Glomerular visceral epithelial cell (primary cell): ENCODE data around the gene BTBD18.

ENCODE experiments used
- DNase-seq: peaks from one replicate; pipeline ENCODE4 v3.0.0-alpha.2; 2016; ENCODE audit errors: extremely low spot score

Gene BTBD18, protein sequence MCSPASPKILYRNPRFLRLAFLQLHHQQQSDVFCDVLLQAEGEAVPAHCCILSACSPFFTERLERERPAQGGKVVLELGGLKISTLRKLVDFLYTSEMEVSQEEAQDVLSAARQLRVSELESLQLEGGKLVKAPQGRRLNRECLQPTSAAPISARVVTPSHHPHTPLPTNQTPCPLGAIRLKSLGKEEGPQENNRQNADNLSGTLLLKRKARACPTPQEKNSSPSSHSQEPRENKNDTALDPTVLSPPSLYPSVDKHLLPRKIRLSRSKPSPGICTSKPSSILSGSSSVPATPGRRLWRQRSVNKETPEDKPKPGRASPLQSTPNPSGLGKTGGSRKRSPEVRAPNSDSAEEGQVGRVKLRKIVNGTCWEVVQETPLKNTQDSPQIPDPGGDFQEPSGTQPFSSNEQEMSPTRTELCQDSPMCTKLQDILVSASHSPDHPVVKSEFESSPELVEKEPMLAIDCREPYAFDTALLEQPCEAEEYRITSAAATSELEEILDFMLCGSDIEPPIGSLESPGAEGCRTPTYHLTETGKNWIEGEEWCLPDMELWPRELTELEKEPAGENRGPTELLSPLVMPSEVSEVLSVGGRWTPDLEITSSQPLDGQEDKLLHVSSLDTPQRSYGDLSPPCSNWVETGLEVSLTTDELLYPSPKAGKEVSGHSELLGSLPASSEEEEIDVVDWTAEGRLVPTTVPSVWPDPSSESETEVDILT

DNA sequence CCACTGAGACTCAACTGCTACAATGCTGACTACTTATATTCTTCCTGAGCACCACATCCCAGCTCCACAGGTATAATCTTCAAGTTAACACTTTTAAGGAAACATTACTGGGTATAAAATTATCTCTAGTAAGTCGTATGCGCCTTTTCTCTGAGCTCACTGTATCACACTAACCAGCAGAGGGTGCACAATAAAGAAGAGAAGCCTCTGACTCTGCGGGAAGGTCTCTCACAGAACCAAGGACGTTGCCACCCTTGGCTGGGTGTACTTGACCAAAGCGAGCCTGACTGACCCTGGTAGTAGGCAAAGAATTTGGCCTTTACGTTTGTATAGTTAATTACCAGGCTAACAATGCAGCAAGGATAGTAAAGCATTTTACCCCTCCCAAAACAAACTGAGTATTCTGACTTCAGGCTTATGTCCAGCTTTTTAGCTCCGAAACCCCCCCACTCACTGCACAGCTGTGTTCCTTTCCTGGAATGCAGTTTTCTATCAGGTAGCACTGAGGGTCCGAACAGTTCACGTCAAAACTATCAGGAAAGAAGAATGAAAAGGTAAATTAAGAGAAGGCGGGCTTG, at the start of gene BTBD18:
BTBD18 (minus strand) TSS at position 144 of the 578 bp plus-strand sequence. CDS start 631 bp downstream, outside the sequence.
- DNase-seq, result peak; percentile 46

GRCh38 chr11:57801183-57801485, 49.5 kb upstream of the BTBD18 start:
- DNase-seq, result no peak

DNA sequence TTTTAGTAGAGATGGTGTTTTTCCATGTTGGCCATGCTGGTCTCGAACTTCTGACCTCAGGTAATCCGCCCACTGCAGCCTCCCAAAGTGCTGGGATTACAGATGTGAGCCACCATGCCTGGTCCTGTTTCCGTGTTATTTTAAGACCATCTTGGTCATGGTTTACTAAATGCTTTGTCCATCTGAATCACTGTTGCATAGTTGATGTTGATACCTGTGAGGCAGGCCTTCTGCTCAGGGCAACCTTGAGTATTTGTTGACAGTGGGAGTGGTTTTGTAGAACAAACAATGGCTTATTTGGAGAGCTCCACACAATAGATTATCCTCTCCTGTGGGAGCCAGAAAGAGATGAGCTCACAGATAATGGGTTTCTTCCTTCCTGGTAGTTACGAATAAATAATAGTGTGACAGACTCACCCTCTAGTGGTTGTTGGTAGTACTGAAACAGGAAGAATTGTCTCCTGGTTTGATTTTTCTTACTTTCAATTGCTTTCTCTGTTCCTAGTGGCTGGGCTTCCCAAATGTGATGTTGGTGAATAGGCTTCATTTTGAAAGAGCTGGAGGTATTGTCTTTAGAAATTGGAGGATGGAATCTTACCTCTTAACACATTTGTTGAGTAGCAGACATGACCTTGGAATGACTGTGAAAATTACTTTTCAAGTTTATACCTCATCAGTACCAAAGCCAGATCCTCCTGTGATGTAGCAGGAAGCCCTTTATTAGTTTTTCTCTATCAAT, 49.0 kb upstream of the BTBD18 start:
- peak; percentile 67 for DNase-seq

DNA sequence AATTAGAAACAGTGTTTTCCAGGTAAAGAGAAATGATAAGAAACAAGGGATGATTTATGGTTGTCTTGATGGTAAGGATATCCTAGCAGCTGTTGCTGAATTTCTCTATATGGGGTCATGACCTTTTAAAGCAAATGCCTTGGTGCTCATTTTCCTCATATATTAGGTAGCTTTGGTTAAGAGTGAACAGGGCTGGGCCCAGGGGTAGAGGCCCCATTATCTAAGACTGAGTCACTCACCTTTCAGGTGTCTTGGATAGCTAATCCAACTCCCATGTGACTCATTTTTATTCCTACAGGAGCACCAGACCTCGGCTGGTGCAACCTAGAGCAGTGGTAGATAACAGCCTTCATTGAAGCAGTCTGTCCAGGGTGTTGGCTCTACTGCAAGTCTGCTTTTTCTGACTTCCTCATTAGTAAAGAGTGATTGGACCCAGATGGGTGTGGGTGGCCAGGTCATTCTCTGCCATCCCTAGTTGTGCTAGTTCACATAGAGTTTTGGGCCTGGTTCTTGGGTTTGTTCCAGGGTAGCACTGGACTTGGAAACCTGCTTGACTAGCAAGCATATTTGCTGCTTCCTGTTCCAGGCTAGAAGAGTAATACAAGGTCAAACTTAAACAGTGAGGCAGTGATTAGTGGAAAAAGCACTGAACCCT, 47.4 kb upstream of the BTBD18 start:
- DNase-seq, result peak; percentile 42

- no peak for DNase-seq
These were observed 41.9 kb upstream of the BTBD18 start for GRCh38 chr11:57793351-57794115.

DNA sequence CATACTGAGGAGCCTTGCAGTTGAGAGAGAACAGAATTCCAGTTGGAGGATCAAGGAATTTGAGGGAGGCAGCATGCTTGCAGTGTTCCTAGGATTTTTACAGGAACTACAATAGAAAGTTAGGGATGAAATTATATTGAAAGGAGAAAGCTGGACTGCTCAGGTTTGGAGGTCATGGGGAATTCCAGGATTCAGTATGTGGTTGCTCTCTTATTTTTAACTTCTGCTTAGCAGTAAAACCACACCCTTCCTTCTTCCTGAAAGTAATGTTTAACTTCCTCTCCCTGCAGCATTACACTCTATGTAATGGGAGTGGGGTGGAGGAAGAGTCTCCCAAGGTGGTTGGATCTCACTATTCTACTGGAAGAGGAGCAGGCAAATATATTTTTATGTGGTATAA, 41.3 kb upstream of the BTBD18 start:
- DNase-seq, result peak; percentile 70

GRCh38 chr11:57792060-57792541, 40.5 kb upstream of the BTBD18 start:
- peak; percentile 90 for DNase-seq

DNA sequence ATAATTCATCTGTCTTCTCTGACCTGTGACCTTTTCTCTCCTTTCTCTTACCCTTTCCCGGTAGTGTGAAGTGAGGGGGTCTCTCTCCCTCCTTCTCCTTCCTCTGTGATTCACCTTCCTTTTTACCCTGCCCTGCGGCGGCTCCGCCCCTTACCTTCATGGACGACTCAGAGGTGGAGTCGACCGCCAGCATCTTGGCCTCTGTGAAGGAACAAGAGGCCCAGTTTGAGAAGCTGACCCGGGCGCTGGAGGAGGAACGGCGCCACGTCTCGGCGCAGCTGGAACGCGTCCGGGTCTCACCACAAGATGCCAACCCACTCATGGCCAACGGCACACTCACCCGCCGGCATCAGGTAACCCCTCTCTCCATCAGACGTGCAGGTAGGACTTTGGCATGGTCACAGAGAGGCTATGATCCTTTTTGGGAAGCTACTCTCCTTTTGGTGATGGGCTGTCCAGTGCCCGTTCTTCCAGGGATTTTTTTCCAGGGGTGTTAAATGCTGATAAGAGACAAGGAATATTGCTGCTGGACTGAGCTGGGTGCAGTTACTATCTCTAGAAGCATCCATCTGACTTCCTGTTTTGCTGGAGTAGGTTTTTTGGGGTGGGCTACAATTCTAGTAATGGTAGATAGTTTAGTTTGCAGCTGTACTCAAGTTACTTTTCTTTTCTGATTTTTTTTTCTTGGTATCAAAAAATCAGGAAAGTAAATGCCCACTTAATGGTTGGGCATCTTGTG, 39.9 kb upstream of the BTBD18 start:
- DNase-seq, result no peak

DNA sequence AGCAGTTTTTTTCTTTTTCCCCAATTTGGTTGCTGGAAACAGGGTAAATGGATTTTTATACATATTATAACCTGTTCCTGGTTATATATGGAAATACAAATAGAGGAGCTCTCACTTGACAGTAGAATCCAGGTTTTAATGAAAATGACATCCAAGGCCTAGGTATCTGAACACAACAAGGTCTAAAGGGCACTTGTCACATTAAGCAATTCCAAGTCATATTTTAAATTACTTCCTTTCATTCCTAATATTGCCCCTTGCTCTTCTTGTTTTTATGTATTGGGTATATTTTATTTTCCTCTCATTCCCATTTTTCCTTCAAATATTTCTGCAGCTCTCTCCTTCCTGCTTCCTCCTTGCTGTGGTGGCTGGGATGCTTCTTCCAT, 37.1 kb upstream of the BTBD18 start:
- DNase-seq, result no peak

- peak; percentile 42 for DNase-seq
These were observed 36.5 kb upstream of the BTBD18 start for GRCh38 chr11:57787920-57788702.

GRCh38 chr11:57787006-57787604, 35.5 kb upstream of the BTBD18 start:
- no peak for DNase-seq

- no peak for DNase-seq
These were observed 34.8 kb upstream of the BTBD18 start for GRCh38 chr11:57786436-57786835.

- DNase-seq, result no peak
These were observed 33.5 kb upstream of the BTBD18 start for GRCh38 chr11:57785072-57785471.

DNA sequence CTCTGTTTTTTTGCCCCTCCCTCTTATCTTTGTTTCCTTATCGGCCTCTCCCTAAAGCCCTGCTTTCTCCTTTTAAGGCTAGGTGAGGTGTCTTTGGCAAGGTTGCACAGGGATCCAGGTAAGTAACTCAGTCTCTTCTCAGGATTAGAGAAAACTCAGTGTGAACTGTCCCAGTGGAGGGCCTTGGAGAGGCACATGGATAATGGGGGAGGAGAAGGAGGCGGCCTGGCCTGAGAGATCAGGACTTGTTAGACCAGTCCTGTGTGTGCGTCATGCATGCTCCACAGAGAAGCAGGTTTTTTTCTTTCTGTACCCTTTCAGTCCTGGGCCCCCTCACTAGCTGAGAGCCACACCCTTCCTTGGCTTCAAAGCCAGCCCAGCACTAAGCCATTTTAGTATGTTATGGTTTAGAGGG, 29.9 kb upstream of the BTBD18 start:
- DNase-seq, result no peak

- peak; percentile 32 for DNase-seq
These were observed 27.7 kb upstream of the BTBD18 start for GRCh38 chr11:57779276-57779675.

DNA sequence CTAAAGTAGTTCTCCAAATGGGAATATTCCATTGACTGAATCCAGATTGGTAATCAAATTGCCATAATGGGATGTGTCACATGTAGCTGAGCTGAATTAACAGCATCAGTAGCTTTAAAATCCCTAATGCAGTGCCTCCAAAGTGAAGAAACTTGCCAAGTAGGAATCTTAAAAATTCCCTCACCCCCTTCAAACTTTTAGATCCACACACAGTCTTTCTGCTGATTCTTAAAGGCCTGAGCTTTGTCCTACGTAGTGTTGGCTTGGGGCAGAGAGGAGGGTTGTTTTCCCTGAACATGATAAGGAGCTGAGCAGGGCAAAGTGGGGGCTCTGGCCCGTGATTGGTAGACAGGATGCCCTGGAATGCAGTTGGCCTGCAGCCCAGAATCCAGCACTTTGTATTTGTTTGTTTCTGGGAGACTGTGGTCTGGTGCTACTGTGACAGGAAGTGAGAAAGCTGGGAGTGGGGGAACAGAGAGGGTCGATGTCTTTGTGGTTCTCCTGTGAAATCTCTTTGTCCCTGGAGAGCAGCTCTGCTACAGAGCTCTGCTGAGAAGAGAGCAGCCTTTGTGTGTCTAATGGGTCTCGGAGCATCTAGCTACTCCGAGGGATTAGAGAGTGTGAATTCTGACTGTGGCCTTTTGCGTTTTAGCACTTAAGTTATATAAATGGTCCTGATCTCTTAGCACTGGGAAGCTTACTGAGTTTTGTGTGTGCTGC, 26.9 kb upstream of the BTBD18 start:
- DNase-seq, result peak; percentile 96

GRCh38 chr11:57777969-57778317, 26.3 kb upstream of the BTBD18 start:
- DNase-seq, result no peak

DNA sequence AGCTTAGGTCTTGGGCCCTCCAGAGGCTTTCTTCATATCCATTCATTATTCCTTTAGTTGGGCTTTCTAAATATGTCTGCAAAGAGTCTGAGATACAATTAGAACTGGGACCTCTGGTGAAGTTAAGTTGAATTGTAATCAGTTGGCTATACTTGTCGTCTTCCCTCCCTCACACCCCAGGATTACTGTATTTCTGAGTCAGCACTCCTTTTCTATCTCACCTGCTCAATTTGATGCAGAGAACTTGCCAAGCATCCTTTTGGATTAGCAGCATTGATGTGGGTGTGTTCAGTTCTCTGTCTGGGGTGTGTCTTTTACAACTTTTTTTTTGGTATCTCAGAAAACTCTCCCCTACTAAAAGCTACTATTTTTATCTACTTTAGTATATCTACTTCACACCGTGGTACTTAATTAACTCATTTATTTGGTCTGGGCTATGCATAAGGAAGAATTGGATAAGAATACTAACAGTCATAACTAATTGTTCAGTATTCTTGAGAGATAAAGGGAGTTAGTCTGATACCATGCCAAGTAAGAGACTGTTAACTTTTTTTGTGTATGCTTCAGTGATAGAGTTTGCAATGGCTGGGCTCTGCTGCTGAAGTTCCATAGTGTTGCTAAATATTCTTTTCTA, 25.1 kb upstream of the BTBD18 start:
- DNase-seq, result no peak
